ENCODE data around the gene C5orf63. TPM values are rescaled to one million over a fixed set of nuclear protein-coding genes. Genes with fewer than 3 reads are reported as not detected.

The C5orf63 gene
- total and polyA plus RNA-seq, 2 experiments from 2014 or later, result 6.8 to 10.5 TPM

- ATAC-seq (peak; percentile 90), DNase-seq (ENCODE audit: low spot score) (peak; percentile 96)
- peaks cover 6% of the 10 kb centered on the region; the same call in 1 of the 2 replicates for H4K20me1 ChIP-seq (replicated peaks; ENCODE audit: insufficient read depth)
- peak within 1 kb of the TSS; percentile 96 for H2AFZ ChIP-seq
- peaks cover 21% of the 10 kb centered on the region for H3K79me2 ChIP-seq (replicated peaks; ENCODE audit: insufficient read depth)
- H3K27me3 ChIP-seq (ENCODE audit: insufficient read depth), result peaks cover 41% of the 10 kb centered on the region
- peak within 1 kb of the TSS; percentile 91 for H3K4me2 ChIP-seq
- Mint-ChIP-seq H3K9me3 (0 out of 3 replicates have a peak, but pooled peaks cover 2% of the 10 kb centered on the region), H3K27me3 (ENCODE audit: insufficient read depth, low read depth, poor library complexity) (peaks cover 20% of the 10 kb centered on the region), H3K27ac (no peak within 1 kb of the TSS), H3K4me1 (peaks cover 30% of the 10 kb centered on the region), H3K4me3 (peak within 1 kb of the TSS; percentile 83), H3K36me3 (ENCODE audit: low read depth) (no peaks in the 10 kb centered on the region)
- peaks cover 8% of the 10 kb centered on the region for H3F3A ChIP-seq (replicated peaks; ENCODE audit: low read depth)
- peak within 1 kb of the TSS; percentile 23; the same call in 1 of the 2 replicates for H3K27ac ChIP-seq (ENCODE audit: low read depth)
- TF ChIP-seq, protein P1, sequence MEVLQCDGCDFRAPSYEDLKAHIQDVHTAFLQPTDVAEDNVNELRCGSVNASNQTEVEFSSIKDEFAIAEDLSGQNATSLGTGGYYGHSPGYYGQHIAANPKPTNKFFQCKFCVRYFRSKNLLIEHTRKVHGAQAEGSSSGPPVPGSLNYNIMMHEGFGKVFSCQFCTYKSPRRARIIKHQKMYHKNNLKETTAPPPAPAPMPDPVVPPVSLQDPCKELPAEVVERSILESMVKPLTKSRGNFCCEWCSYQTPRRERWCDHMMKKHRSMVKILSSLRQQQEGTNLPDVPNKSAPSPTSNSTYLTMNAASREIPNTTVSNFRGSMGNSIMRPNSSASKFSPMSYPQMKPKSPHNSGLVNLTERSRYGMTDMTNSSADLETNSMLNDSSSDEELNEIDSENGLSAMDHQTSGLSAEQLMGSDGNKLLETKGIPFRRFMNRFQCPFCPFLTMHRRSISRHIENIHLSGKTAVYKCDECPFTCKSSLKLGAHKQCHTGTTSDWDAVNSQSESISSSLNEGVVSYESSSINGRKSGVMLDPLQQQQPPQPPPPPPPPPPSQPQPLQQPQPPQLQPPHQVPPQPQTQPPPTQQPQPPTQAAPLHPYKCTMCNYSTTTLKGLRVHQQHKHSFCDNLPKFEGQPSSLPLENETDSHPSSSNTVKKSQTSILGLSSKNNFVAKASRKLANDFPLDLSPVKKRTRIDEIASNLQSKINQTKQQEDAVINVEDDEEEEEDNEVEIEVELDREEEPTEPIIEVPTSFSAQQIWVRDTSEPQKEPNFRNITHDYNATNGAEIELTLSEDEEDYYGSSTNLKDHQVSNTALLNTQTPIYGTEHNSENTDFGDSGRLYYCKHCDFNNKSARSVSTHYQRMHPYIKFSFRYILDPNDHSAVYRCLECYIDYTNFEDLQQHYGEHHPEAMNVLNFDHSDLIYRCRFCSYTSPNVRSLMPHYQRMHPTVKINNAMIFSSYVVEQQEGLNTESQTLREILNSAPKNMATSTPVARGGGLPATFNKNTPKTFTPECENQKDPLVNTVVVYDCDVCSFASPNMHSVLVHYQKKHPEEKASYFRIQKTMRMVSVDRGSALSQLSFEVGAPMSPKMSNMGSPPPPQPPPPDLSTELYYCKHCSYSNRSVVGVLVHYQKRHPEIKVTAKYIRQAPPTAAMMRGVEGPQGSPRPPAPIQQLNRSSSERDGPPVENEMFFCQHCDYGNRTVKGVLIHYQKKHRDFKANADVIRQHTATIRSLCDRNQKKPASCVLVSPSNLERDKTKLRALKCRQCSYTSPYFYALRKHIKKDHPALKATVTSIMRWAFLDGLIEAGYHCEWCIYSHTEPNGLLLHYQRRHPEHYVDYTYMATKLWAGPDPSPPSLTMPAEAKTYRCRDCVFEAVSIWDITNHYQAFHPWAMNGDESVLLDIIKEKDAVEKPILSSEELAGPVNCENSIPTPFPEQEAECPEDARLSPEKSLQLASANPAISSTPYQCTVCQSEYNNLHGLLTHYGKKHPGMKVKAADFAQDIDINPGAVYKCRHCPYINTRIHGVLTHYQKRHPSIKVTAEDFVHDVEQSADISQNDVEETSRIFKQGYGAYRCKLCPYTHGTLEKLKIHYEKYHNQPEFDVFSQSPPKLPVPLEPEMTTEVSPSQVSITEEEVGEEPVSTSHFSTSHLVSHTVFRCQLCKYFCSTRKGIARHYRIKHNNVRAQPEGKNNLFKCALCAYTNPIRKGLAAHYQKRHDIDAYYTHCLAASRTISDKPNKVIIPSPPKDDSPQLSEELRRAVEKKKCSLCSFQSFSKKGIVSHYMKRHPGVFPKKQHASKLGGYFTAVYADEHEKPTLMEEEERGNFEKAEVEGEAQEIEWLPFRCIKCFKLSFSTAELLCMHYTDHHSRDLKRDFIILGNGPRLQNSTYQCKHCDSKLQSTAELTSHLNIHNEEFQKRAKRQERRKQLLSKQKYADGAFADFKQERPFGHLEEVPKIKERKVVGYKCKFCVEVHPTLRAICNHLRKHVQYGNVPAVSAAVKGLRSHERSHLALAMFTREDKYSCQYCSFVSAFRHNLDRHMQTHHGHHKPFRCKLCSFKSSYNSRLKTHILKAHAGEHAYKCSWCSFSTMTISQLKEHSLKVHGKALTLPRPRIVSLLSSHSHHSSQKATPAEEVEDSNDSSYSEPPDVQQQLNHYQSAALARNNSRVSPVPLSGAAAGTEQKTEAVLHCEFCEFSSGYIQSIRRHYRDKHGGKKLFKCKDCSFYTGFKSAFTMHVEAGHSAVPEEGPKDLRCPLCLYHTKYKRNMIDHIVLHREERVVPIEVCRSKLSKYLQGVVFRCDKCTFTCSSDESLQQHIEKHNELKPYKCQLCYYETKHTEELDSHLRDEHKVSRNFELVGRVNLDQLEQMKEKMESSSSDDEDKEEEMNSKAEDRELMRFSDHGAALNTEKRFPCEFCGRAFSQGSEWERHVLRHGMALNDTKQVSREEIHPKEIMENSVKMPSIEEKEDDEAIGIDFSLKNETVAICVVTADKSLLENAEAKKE (CRISPR knock-in tag; IDR thresholded peaks at IDR 0.05), result no peak
- TF ChIP-seq ZNF114 (CRISPR knock-in tag; IDR thresholded peaks at IDR 0.05) (no peak), NANOG (IDR thresholded peaks at IDR 0.05; ENCODE audit: borderline replicate concordance) (no peak), STAT1 (IDR thresholded peaks at IDR 0.05; ENCODE audit: unreplicated experiment) (no peak), EZH2phosphoT487 (IDR thresholded peaks at IDR 0.05; ENCODE audit: unreplicated experiment) (no peak), ZNF331 (CRISPR knock-in tag; IDR thresholded peaks at IDR 0.05; ENCODE audit: low read depth) (no peak), CREB1 (CRISPR knock-in tag; IDR thresholded peaks at IDR 0.05; ENCODE audit: low read depth) (peak; percentile 91), ETS1 (IDR thresholded peaks at IDR 0.05) (no peak), POLR2AphosphoS5 (IDR thresholded peaks at IDR 0.05; ENCODE audit: low read depth) (peak; percentile 86), JUNB (IDR thresholded peaks at IDR 0.05; ENCODE audit: unreplicated experiment) (no peak)
- TF ChIP-seq, protein P2, sequence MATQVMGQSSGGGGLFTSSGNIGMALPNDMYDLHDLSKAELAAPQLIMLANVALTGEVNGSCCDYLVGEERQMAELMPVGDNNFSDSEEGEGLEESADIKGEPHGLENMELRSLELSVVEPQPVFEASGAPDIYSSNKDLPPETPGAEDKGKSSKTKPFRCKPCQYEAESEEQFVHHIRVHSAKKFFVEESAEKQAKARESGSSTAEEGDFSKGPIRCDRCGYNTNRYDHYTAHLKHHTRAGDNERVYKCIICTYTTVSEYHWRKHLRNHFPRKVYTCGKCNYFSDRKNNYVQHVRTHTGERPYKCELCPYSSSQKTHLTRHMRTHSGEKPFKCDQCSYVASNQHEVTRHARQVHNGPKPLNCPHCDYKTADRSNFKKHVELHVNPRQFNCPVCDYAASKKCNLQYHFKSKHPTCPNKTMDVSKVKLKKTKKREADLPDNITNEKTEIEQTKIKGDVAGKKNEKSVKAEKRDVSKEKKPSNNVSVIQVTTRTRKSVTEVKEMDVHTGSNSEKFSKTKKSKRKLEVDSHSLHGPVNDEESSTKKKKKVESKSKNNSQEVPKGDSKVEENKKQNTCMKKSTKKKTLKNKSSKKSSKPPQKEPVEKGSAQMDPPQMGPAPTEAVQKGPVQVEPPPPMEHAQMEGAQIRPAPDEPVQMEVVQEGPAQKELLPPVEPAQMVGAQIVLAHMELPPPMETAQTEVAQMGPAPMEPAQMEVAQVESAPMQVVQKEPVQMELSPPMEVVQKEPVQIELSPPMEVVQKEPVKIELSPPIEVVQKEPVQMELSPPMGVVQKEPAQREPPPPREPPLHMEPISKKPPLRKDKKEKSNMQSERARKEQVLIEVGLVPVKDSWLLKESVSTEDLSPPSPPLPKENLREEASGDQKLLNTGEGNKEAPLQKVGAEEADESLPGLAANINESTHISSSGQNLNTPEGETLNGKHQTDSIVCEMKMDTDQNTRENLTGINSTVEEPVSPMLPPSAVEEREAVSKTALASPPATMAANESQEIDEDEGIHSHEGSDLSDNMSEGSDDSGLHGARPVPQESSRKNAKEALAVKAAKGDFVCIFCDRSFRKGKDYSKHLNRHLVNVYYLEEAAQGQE (IDR thresholded peaks at IDR 0.05; ENCODE audit: unreplicated experiment), result no peak
- TF ChIP-seq, protein P3, sequence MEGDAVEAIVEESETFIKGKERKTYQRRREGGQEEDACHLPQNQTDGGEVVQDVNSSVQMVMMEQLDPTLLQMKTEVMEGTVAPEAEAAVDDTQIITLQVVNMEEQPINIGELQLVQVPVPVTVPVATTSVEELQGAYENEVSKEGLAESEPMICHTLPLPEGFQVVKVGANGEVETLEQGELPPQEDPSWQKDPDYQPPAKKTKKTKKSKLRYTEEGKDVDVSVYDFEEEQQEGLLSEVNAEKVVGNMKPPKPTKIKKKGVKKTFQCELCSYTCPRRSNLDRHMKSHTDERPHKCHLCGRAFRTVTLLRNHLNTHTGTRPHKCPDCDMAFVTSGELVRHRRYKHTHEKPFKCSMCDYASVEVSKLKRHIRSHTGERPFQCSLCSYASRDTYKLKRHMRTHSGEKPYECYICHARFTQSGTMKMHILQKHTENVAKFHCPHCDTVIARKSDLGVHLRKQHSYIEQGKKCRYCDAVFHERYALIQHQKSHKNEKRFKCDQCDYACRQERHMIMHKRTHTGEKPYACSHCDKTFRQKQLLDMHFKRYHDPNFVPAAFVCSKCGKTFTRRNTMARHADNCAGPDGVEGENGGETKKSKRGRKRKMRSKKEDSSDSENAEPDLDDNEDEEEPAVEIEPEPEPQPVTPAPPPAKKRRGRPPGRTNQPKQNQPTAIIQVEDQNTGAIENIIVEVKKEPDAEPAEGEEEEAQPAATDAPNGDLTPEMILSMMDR (conservative IDR thresholded peaks at IDR 0.05; ENCODE audit: low read depth in 2 of 2), result peak; percentile 17 to 24; a peak in 2 of 4 replicates
- H3K9me2 ChIP-seq (ENCODE audit: insufficient read depth), result peaks cover 5% of the 10 kb centered on the region; the same call in 1 of the 2 replicates
- no peaks in the 10 kb centered on the region for H3K36me3 ChIP-seq (ENCODE audit: insufficient read depth)
- H3K4me3 ChIP-seq, result peak within 1 kb of the TSS; percentile 76
- H3K4me1 ChIP-seq (ENCODE audit: insufficient read depth), result peaks cover 32% of the 10 kb centered on the region
These were observed 42.8 kb downstream of the C5orf63 start, which contains the start of gene MARCHF3 for GRCh38 chr5:127030259-127031146. TSS of gene MARCHF3 (minus strand) at chr5:127030558. CDS start at chr5:126918171, 112,387 bp downstream.
